ENCODE results near the gene INTS1. TPM values are rescaled to one million over a fixed set of nuclear protein-coding genes. Genes with fewer than 3 reads are reported as not detected.
"Not testable (repeated sequence)": the region's sequence is repeated elsewhere in the genome, so short reads cannot be mapped to it uniquely, and the experiment has no call there.

INTS1 gene
- total RNA-seq, 6 donors from 2014 or later: 38.6 to 215 (median 72.3) TPM

- no peaks in the 10 kb centered on the region for H3K9me3 ChIP-seq
- 85 to 88% methylated on average over 5 to 13 of the region's 13 CpGs for WGBS, 2 donors
- H3K4me1 ChIP-seq: peaks cover 13 to 30% (median 19%) of the 10 kb centered on the region in 4 donors
- no peaks in the 10 kb centered on the region for H3K27me3 ChIP-seq
- ATAC-seq (ENCODE audit: low FRiP score in 2 of 2) (no peak), DNase-seq (peak in 1 of 2 donors; percentile 79)
- H3K27ac ChIP-seq: no peak overlapping the region
- TF ChIP-seq CTCF (IDR thresholded peaks at IDR 0.05) (no peak), EP300 (IDR thresholded peaks at IDR 0.05) (no peak), POLR2AphosphoS5 (IDR thresholded peaks at IDR 0.05) (no peak), POLR2A (IDR thresholded peaks at IDR 0.05) (no peak)
- H3K4me3 ChIP-seq: no peak overlapping the region
- peaks cover 0 to 27% (median 7%) of the 10 kb centered on the region in 4 donors for H3K36me3 ChIP-seq
These were observed 54.7 kb downstream of the INTS1 start for GRCh38 chr7:1449501-1449900.

- Histone ChIP-seq H3K27ac (no peak overlapping the region), H3K27me3 (no peaks in the 10 kb centered on the region), H3K4me3 (no peak overlapping the region), H3K36me3 (peaks cover 0 to 30% (median 9%) of the 10 kb centered on the region in 4 donors), H3K4me1 (peaks cover 9 to 24% (median 14%) of the 10 kb centered on the region in 4 donors), H3K9me3 (no peaks in the 10 kb centered on the region)
- ATAC-seq (ENCODE audit: low FRiP score in 2 of 2) (no peak), DNase-seq (peak in 1 of 2 donors; percentile 60)
- TF ChIP-seq EP300 (IDR thresholded peaks at IDR 0.05) (no peak), POLR2A (IDR thresholded peaks at IDR 0.05) (no peak), POLR2AphosphoS5 (IDR thresholded peaks at IDR 0.05) (no peak), CTCF (IDR thresholded peaks at IDR 0.05) (no peak)
- WGBS, 2 donors: 97 to 100% methylated on average over 7 to 13 of the region's 14 CpGs
These were observed 55.2 kb downstream of the INTS1 start for GRCh38 chr7:1448958-1449357.

GRCh38 chr7:1447551-1448244 lies 56.5 kb downstream of the INTS1 start:
- DNase-seq: peak in 1 of 2 donors; percentile 75
- Histone ChIP-seq H3K36me3 (peaks cover 0 to 37% (median 10%) of the 10 kb centered on the region in 4 donors), H3K27me3 (no peaks in the 10 kb centered on the region), H3K4me1 (peaks cover 3 to 17% (median 9%) of the 10 kb centered on the region in 4 donors), H3K4me3 (no peak overlapping the region), H3K9me3 (no peaks in the 10 kb centered on the region), H3K27ac (peak overlapping the region in 3 of 4 donors; percentile 54 to 69 (median 57))
- WGBS, 2 donors: 74 to 82% methylated on average over 3 to 13 of the region's 15 CpGs
- ATAC-seq (ENCODE audit: low FRiP score in 2 of 2): no peak
- TF ChIP-seq EP300 (IDR thresholded peaks at IDR 0.05): no peak
- TF ChIP-seq POLR2AphosphoS5 (IDR thresholded peaks at IDR 0.05): no peak
- TF ChIP-seq POLR2A (IDR thresholded peaks at IDR 0.05): no peak
- TF ChIP-seq CTCF (IDR thresholded peaks at IDR 0.05): no peak

GRCh38 chr7:1447112-1447511 lies 57.1 kb downstream of the INTS1 start:
- H3K4me3 ChIP-seq: no peak overlapping the region
- peaks cover 3 to 17% (median 8%) of the 10 kb centered on the region in 4 donors for H3K4me1 ChIP-seq
- no peak for ATAC-seq (ENCODE audit: low FRiP score in 2 of 2)
- no peaks in the 10 kb centered on the region for H3K9me3 ChIP-seq
- WGBS, 2 donors: 83 to 90% methylated on average over 1 to 11 of the region's 11 CpGs
- H3K36me3 ChIP-seq: peaks cover 0 to 38% (median 11%) of the 10 kb centered on the region in 4 donors
- H3K27ac ChIP-seq: peak overlapping the region in 3 of 4 donors; percentile 54 to 69 (median 57)
- DNase-seq: no peak
- TF ChIP-seq EP300 (IDR thresholded peaks at IDR 0.05) (no peak), POLR2A (IDR thresholded peaks at IDR 0.05) (no peak)
- H3K27me3 ChIP-seq: no peaks in the 10 kb centered on the region

GRCh38 chr7:1446620-1447032 lies 57.6 kb downstream of the INTS1 start:
- Histone ChIP-seq H3K27me3 (no peaks in the 10 kb centered on the region), H3K27ac (peak overlapping the region in 2 of 4 donors; percentile 57 to 69), H3K9me3 (no peaks in the 10 kb centered on the region), H3K36me3 (peaks cover 0 to 43% (median 13%) of the 10 kb centered on the region in 4 donors), H3K4me1 (peaks cover 3 to 17% (median 8%) of the 10 kb centered on the region in 4 donors), H3K4me3 (no peak overlapping the region)
- peak in 1 of 2 donors; percentile 72 for DNase-seq
- ATAC-seq (ENCODE audit: low FRiP score in 2 of 2): no peak
- TF ChIP-seq POLR2A (IDR thresholded peaks at IDR 0.05) (no peak), EP300 (IDR thresholded peaks at IDR 0.05) (no peak), CTCF (IDR thresholded peaks at IDR 0.05) (no peak)
- 57 to 80% methylated on average over 2 to 16 of the region's 17 CpGs for WGBS, 2 donors

GRCh38 chr7:1446026-1446425 lies 58.2 kb downstream of the INTS1 start:
- DNase-seq; H3K4me3 ChIP-seq; ATAC-seq (ENCODE audit: low FRiP score in 2 of 2); H3K27ac ChIP-seq; H3K9me3 ChIP-seq; H3K27me3 ChIP-seq: not testable (repeated sequence)
- WGBS, 2 donors: 83 to 89% methylated on average over 2 to 3 of the region's 5 CpGs
- Histone ChIP-seq H3K4me1 (peaks cover 3 to 17% (median 8%) of the 10 kb centered on the region in 4 donors), H3K36me3 (peaks cover 0 to 49% (median 14%) of the 10 kb centered on the region in 4 donors)
